ENCODE data around the gene HSD17B3.
"Not testable (repeated sequence)": the region's sequence is repeated elsewhere in the genome, so short reads cannot be mapped to it uniquely, and the experiment has no call there.

- TF ChIP-seq CTCF (conservative IDR thresholded peaks at IDR 0.05); EZH2 (IDR thresholded peaks at IDR 0.05; ENCODE audit: low read depth): not testable (repeated sequence)
Measured at GRCh38 chr9:96306958-96307357, 5.0 kb upstream of the HSD17B3 start.

Measured in PC-9 (cell line).